Glomerular endothelial cell (primary cell): ENCODE results near the gene PCSK2. TPM values are rescaled to one million over a fixed set of nuclear protein-coding genes. Genes with fewer than 3 reads are reported as not detected.

Experiments used
- DNase-seq: peaks from one replicate; pipeline ENCODE4 v3.0.0-alpha.2; 2011; ENCODE audit warnings: low read depth, low spot score; ENCODE audit errors: extremely low read depth
- total RNA-seq: library from RNA; depleted of rRNA; stranded (reverse); fragments of >200 nt; gene quantifications from 2 replicates; pipeline ENCODE4 v1.2.3, GENCODE V29; 2015

PCSK2 gene
- total RNA-seq, 1 donor from 2014 or later = not detected

DNA sequence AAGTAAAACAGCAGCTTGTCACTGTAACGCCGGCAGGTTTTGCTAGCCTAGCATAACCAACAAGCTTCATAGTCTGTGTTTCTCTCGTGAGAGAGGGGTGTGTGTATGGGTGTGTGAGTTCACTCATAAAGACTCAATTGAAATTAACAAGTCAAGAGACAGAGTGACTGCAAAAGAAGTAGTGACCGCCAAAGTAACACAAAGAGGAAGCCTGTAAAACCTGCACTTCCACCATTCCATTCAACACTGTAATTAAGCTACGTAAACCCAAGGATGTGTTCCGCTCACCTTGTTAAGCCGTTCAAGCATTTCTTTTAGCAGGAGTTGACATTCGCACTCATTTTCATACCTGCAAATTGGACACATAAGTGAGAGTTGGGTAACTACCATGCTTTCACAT, 297.7 kb downstream of the PCSK2 start:
- DNase-seq = no peak

DNA sequence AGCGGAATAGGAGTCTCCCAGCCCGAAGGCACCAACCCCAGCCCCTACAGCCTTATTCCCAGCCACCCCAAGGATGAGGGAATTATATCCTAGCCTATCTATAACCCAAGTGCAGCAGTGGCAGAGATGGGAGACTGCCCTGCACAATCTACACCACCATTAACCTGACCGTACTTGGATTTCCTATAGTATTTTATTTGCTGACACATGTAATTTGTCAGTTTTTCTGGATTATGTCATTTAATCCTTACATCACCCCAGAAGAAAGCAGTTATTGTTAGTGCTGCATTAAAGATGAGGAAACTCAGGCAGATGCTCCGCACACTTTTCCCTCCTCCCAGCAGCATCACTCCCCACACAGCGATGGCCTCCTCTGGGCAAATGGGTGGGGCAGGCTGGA, 298.3 kb downstream of the PCSK2 start:
- no peak for DNase-seq

DNA sequence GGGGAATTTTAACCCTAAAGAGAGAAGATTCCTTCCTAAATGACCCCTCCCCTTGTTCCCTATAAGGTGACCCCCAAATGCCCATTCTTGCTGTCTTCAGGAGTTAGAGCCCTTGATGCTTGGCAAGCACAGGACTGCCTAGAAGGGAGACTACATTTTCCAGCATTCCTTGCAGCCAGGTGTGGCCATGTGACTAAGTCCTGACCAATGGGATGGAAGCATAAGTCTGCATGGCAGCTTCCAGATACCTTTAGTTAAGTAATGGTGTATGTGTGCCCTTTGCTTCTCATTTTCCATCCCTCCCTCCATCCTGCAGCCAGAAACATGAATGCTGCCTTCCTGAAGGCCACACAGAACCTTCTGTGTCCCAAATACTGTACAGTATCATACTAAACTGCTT, 298.8 kb downstream of the PCSK2 start:
- no peak for DNase-seq

DNA sequence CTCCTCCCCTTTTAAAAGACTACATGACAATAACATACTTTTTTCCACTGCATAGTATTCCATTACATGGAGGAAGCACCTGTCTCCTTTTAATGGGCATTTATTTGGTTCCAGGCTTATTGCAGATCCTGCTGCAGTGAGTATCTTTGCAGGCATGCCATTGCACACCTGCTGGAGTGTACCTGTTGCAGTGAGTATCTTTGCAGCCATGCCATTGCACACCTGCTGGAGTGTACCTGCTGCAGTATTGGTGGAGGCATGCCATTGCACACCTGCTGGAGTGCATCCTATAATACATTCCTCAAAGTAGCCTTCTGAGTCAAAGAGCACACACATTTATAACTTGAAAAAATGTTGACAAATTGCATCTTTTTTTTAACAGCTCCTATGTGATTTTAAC, 302.7 kb downstream of the PCSK2 start:
- no peak for DNase-seq

DNA sequence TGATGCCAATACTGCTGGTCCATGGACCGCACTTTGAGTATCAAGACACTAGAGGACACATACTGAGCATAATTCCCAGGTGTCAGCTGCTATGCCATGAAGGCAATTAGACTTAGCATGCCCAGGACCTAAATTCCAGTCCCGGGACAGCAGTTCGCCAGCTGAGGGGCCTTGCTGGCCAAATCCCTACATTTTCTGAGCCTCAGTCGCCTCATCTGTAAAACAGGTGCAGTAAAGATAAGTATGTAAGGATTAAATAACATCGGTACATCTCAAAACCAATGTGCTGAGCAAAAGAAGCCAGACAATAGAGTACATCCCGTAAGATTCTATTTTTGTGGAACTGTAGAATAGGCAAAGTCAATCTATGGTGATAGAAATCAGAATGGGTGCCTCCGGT, 303.3 kb downstream of the PCSK2 start:
- DNase-seq = no peak

DNA sequence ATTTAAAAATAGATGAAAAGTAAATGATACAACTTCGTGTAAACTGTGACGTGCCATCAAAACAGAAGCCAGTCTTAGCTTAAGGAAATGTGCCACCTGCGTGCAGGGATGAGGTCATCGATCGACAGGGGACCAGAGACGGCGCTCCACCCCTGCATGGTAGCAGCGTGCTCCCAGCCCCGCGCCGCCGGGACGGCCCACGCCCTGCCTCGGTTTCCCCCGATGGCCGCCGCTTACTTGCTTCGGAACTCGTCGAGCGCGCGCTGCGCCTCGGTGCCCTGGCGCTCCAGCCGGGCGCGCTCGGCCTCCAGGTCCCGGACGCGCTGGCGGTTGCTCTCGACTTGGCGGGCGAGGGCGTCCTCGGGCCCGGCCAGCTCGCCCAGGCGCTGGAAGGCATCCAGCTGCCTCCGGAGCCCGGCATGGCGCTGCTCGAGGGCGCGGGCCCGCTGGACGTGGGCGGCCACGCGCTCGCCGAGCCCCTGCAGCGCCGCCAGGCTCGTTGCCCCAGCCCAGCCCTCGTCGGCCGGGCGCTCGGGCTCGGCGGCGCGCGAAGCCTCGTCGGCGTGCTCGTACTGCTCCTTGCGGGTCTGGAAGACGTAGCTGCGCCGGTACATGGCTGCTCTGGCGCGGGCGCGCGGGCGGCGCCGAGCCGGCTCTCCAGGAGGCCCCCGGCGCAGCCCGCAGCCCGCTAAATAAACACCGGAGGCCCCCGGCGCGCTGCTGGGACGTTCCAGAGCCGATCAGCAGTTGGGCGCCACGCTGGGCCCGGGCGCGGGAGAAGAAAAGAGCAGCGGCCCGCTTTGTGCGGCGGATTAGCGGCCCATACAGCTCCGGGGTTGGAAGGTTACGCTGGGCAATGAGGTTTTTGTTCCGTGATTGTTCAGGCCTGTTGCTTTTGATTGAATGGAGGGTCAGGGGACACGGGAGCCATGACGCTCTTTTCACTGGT, 304.1 kb downstream of the PCSK2 start, which contains the start of gene BFSP1:
BFSP1 (minus strand) TSS at position 664 of the 949 bp plus-strand sequence; CDS start at position 614, 50 bp downstream.
- DNase-seq = no peak

DNA sequence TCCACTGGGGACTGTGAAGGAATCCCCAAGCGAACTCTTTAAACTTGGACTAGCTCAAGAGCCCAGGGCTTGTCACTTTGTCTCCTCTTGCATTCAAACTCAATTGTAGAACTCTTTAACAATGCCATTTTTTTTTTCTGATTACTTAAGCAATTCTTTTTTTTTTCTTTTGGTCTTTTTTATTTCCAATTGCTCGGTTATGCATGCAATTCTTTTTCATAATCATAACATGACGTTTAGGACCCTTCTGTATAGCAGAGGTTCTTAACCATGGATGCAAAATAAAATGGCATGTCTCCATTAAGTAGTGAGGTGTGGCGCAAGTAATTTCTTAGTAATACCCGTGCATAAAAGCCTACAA, 304.8 kb downstream of the PCSK2 start:
- no peak for DNase-seq

DNA sequence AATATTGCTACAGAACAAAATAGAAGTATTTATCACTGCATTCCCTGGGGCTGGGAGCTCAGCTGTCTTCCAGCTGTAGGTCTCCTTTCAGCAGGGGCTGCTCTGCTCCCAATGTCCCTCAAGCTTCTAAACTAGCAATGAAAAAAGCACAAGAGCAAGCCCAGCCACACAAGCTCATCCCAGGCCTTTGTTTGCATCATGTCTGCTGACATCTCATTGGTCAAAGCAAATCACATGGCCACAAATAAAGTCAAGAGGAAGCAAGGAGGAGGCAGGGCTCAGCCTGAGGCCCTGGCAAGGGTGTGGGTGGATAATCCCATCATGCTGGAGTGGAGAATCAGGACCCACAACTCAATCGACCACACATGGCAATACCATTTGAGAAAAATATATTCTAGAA, 306.6 kb downstream of the PCSK2 start:
- DNase-seq = no peak

DNA sequence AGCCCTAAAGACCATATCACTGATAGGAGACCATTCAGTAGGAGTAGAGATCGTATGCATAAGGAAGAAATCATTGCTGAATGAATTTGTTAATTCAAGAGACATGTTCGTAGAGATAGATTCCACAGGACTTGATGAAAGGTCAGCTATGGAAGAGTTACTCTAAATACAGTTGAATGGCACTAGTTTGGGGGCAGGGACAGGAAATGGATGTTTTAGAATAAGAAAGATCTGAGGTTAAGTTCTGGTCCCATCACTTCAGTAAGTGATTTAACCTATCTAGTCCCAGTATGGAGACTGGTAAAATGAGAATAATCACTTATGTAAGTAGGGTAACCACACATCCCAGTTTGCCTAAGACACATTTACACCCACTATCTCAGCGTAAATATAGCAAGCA, 307.2 kb downstream of the PCSK2 start:
- DNase-seq = no peak
